CD4-positive, alpha-beta T cell (primary cell): ENCODE measurements around the gene USP35. TPM values are rescaled to one million over a fixed set of nuclear protein-coding genes. Genes with fewer than 3 reads are reported as not detected.

Source experiments
- ATAC-seq: fragments of 200-7000 bp; cut with Tn5 transposase; one replicate; pipeline ENCODE4 v1.10.0; 2022; ENCODE audit warnings: mild to moderate bottlenecking; ENCODE audit not compliant: poor library complexity
- CTCF ChIA-PET: fragments of 350-600 bp; sonication (Branson Sonifier 250); formaldehyde crosslinking; loops from one replicate; lab custom pipeline; 2021; ENCODE audit warnings: antibody characterized with exemption, inconsistent platforms; lab: Charles Lee
- POLR2A ChIA-PET: fragments of 350-600 bp; sonication (Branson Sonifier 250); formaldehyde crosslinking; loops from one replicate; lab custom pipeline; 2021; ENCODE audit warnings: antibody characterized with exemption, inconsistent platforms; lab: Charles Lee
- DNase-seq, 14 experiments: peaks; one replicate each; pipeline ENCODE4 v3.0.0-alpha.2; 2013 to 2020; ENCODE audit warnings: mixed read lengths in 2 of 14
- H3K27ac ChIP-seq, 2 donors: one replicate each; pipeline versions ENCODE4 v1.5.1 to v1.7.0; 2013; ENCODE audit warnings: low read length in 2 of 2, low read depth in 1 of 2, mild to moderate bottlenecking in 1 of 2
- H3K27me3 ChIP-seq, 2 experiments: 1 replicate in 1 of 2; 2 replicates in 1 of 2; pipeline versions ENCODE4 v1.6.1 to v1.7.0; 2013; ENCODE audit warnings: low read length in 2 of 2, control low read depth in 1 of 2, mild to moderate bottlenecking in 1 of 2, moderate library complexity in 1 of 2; ENCODE audit not compliant: insufficient read depth in 2 of 2, control insufficient read depth in 1 of 2
- H3K36me3 ChIP-seq: one replicate; pipeline ENCODE4 v1.6.1; 2013; ENCODE audit warnings: low read length, control low read depth; ENCODE audit not compliant: insufficient read depth
- H3K4me1 ChIP-seq: one replicate; pipeline ENCODE4 v1.6.1; 2013; ENCODE audit warnings: low read length, control low read depth; ENCODE audit not compliant: insufficient read depth
- H3K4me3 ChIP-seq: one replicate; pipeline ENCODE4 v1.5.1; 2013; ENCODE audit warnings: mild to moderate bottlenecking, low read length, moderate library complexity
- H3K9me3 ChIP-seq, 2 experiments: 1 replicate in 1 of 2; 2 replicates in 1 of 2; pipeline versions ENCODE4 v1.6.1 to v1.7.0; 2013; ENCODE audit warnings: low read length in 2 of 2, mild to moderate bottlenecking in 2 of 2, control low read depth in 1 of 2, moderate library complexity in 1 of 2; ENCODE audit not compliant: control insufficient read depth in 1 of 2, insufficient read depth in 1 of 2
- H3K27ac Mint-ChIP-seq: one replicate; pipeline ENCODE4 v1.8.0; 2020; ENCODE audit warnings: mixed read lengths
- H3K27me3 Mint-ChIP-seq: one replicate; pipeline ENCODE4 v1.8.0; 2021; ENCODE audit warnings: mixed read lengths
- H3K36me3 Mint-ChIP-seq: one replicate; pipeline ENCODE4 v1.8.0; 2021; ENCODE audit warnings: low read depth, mixed read lengths
- H3K4me1 Mint-ChIP-seq: one replicate; pipeline ENCODE4 v1.8.0; 2021; ENCODE audit warnings: low read depth, mixed read lengths
- H3K4me3 Mint-ChIP-seq: one replicate; pipeline ENCODE4 v1.8.0; 2020; ENCODE audit warnings: mild to moderate bottlenecking, mixed read lengths
- H3K9me3 Mint-ChIP-seq: one replicate; pipeline ENCODE4 v1.8.0; 2020; ENCODE audit warnings: mixed read lengths
- intact Hi-C, 2 experiments: fragments of 100-400 bp; cut with DNase I in 1 of 2; cut with micrococcal nuclease in 1 of 2; formaldehyde crosslinking; loops; one replicate each; pipeline versions ENCODE4 v1.15.1 to v1.9.0; 2023 to 2025; cut with DNase I, micrococcal nuclease
- total RNA-seq, 174 experiments: library from RNA in 2 of 174; stranded (reverse) in 2 of 174; gene quantifications; one replicate each; pipeline ENCODE4 v1.2.3 and lab custom pipeline; 2021 to 2026
- TF ChIP-seq, protein P1 (sequence below): fragments of 200-600 bp; IDR thresholded peaks from one replicate; pipeline ENCODE4 v1.8.0; 2022; ENCODE audit warnings: antibody characterized with exemption, mild to moderate bottlenecking

Gene USP35
- total RNA-seq, 2 experiments from 2014 or later = 29.2 to 33.1 TPM

DNA sequence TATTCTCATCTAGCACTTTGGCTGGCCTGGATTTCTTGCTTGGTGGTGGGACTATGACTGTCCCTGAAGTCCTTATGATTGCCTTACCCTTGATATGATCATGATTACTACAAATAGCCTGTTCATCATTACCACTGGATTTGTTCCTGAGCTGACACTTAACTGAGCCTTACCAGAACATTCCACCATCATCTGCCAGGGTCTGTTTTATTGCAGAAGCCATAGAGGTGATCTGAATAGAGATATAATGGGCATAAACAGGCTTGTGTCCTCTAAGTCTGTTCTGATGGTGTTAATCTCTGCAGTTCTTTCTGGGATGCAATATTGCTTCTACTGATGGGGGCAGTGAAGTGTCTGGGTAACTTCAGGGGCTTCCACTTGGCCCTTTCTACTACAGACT, 36.9 kb upstream of the USP35 start:
- H3K36me3 ChIP-seq = no peaks in the 10 kb centered on the region
- H3K27ac ChIP-seq = no peak overlapping the region
- TF ChIP-seq, protein P1, sequence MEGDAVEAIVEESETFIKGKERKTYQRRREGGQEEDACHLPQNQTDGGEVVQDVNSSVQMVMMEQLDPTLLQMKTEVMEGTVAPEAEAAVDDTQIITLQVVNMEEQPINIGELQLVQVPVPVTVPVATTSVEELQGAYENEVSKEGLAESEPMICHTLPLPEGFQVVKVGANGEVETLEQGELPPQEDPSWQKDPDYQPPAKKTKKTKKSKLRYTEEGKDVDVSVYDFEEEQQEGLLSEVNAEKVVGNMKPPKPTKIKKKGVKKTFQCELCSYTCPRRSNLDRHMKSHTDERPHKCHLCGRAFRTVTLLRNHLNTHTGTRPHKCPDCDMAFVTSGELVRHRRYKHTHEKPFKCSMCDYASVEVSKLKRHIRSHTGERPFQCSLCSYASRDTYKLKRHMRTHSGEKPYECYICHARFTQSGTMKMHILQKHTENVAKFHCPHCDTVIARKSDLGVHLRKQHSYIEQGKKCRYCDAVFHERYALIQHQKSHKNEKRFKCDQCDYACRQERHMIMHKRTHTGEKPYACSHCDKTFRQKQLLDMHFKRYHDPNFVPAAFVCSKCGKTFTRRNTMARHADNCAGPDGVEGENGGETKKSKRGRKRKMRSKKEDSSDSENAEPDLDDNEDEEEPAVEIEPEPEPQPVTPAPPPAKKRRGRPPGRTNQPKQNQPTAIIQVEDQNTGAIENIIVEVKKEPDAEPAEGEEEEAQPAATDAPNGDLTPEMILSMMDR = no peak
- no peaks in the 10 kb centered on the region for H3K9me3 ChIP-seq
- intact Hi-C loops = no loop called here
- no peak overlapping the region for H3K4me3 Mint-ChIP-seq
- H3K27me3 ChIP-seq = no peaks in the 10 kb centered on the region
- peaks cover 3% of the 10 kb centered on the region for H3K36me3 Mint-ChIP-seq
- DNase-seq = no peak
- no peak for ATAC-seq
- H3K9me3 Mint-ChIP-seq = no peaks in the 10 kb centered on the region
- H3K27ac Mint-ChIP-seq = no peak overlapping the region
- no peaks in the 10 kb centered on the region for H3K4me1 Mint-ChIP-seq
- H3K4me3 ChIP-seq = no peak overlapping the region
- ChIA-PET POLR2A (interaction anchor here (0.6 kb wide), 1 partner anchor 10 kb away, joined by 4 read pairs; no protein-coding TSS in a partner anchor), CTCF (no interaction called here)
- H3K27me3 Mint-ChIP-seq = no peaks in the 10 kb centered on the region
- no peaks in the 10 kb centered on the region for H3K4me1 ChIP-seq

DNA sequence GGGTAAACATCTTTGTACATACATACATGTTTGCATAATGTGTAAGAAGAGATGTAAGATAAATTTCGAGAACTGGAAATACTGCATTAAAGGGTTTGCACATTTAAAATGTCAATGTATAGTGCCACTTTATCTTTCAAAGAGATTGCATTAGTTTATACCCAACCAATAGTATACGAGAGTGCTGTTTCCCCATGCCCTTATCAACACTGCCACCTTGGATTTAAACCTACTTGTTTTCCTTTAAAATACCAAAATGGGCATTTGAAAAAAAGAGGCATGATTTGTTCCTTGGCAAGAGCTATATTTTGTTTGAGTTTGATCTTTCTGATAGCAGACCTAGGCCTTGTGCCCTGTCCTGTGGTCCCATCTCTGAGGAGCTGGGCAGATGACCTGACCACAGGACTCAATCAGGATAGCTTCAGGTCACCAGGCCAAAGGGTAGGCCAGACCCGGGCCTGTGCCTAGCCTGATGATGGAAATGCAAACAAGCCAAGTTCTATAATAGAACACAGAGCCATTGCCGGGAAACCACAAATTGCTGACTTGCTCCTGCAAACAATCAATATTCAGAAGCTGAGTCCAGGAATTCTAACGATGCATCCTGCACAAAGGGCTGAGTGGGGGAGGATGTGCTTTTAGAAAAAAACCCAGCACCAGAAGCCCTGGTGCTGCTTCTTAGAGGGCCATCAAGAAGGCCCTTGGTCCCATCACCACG, 32.4 kb upstream of the USP35 start:
- Histone ChIP-seq H3K4me1 (no peaks in the 10 kb centered on the region), H3K27ac (no peak overlapping the region), H3K27me3 (no peaks in the 10 kb centered on the region), H3K4me3 (no peak overlapping the region), H3K9me3 (no peaks in the 10 kb centered on the region), H3K36me3 (no peaks in the 10 kb centered on the region)
- Mint-ChIP-seq H3K27me3 (no peaks in the 10 kb centered on the region), H3K4me3 (no peak overlapping the region), H3K9me3 (no peaks in the 10 kb centered on the region), H3K4me1 (no peaks in the 10 kb centered on the region), H3K36me3 (peaks cover under 1% of the 10 kb centered on the region), H3K27ac (no peak overlapping the region)
- CTCF ChIA-PET = no interaction called here
- intact Hi-C loops = no loop called here
- TF ChIP-seq, protein P1 = no peak
- no peak for ATAC-seq
- no peak for DNase-seq
- POLR2A ChIA-PET = no interaction called here

DNA sequence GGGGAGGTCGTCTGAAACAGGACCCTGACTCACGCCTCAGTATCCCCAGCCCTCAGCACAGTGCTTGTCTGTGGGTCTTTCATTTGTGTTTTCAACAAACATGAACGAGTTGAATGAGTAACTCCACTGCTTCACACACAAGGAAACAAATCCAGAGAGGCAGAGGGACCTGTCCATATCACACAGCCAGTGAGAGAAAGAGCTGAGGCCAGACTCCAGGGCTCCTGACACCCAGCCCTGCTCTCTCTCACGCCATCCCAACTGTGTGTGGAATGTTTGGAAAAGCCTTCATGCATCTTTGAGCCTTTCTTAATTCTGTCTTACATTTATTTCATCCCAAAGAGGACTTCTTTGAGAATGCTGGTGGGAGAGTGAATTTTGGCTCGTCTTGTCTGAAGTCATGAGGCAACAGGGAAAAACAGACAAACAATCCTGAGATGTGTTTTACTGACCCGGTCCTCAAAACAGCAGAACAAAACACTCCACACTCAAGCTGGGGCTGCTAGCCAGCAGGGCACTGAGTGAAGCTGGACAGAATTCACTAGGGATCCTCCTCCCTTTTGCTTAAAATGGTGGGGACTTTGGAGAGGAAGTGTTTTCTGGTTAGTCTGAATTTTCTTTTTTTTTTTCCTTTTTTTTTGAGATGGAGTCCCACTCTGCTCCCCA, 29.6 kb upstream of the USP35 start:
- Mint-ChIP-seq H3K36me3 (no peaks in the 10 kb centered on the region), H3K27ac (no peak overlapping the region), H3K27me3 (no peaks in the 10 kb centered on the region), H3K4me1 (no peaks in the 10 kb centered on the region), H3K4me3 (no peak overlapping the region), H3K9me3 (no peaks in the 10 kb centered on the region)
- no peak overlapping the region for H3K27ac ChIP-seq
- DNase-seq (no peak), ATAC-seq (no peak)
- no peaks in the 10 kb centered on the region for H3K36me3 ChIP-seq
- ChIA-PET CTCF (no interaction called here), POLR2A (no interaction called here)
- no peaks in the 10 kb centered on the region for H3K27me3 ChIP-seq
- intact Hi-C loops = no loop called here
- TF ChIP-seq, protein P1 = no peak
- H3K4me1 ChIP-seq = no peaks in the 10 kb centered on the region
- no peaks in the 10 kb centered on the region for H3K9me3 ChIP-seq
- no peak overlapping the region for H3K4me3 ChIP-seq
